Muscle of leg (tissue), 11 donors: ENCODE data around the gene STAT1. TPM values are rescaled to one million over a fixed set of nuclear protein-coding genes. Genes with fewer than 3 reads are reported as not detected.

Experiments
- DNase-seq: peaks from one replicate; pipeline ENCODE4 v3.0.0; 2013
- H3K27ac ChIP-seq: one replicate; pipeline ENCODE4 v1.5.1; 2013; ENCODE audit warnings: mild to moderate bottlenecking, low read length, control low read depth
- H3K27me3 ChIP-seq: one replicate; pipeline ENCODE4 v1.6.1; 2013; ENCODE audit warnings: low read length; ENCODE audit not compliant: control insufficient read depth, insufficient read depth
- H3K36me3 ChIP-seq: one replicate; pipeline ENCODE4 v1.6.1; 2013; ENCODE audit warnings: low read length; ENCODE audit not compliant: control insufficient read depth, insufficient read depth
- H3K4me1 ChIP-seq: one replicate; pipeline ENCODE4 v1.6.1; 2013; ENCODE audit warnings: low read length; ENCODE audit not compliant: control insufficient read depth, insufficient read depth
- H3K4me3 ChIP-seq: one replicate; pipeline ENCODE4 v1.5.1; 2013; ENCODE audit warnings: low read length, control low read depth
- H3K9me3 ChIP-seq: replicated peaks from 2 replicates; pipeline ENCODE4 v1.6.1; 2013; ENCODE audit warnings: low read depth, low read length; ENCODE audit not compliant: control insufficient read depth
- WGBS: methylation state at CpG from one replicate; pipeline ENCODE4 v1.1.5; 2013; ENCODE audit warnings: missing lambda C conversion rate; ENCODE audit not compliant: insufficient coverage; 5-methylcytosine and 5-hydroxymethylcytosine counted together
- polyA plus RNA-seq, 8 donors: library from polyadenylated mRNA; unstranded; fragments of 120-200 nt; gene quantifications; one replicate each; pipeline versions ENCODE4 v1.2.1 to v1.2.3, GENCODE V29; 2013; ENCODE audit warnings: inconsistent platforms in 1 of 8, low replicate concordance in 1 of 8; ENCODE audit not compliant: insufficient read length in 8 of 8, insufficient read depth in 1 of 8
- total RNA-seq: library from RNA; stranded (reverse); fragments of 120-200 nt; gene quantifications from one replicate; pipeline ENCODE4 v1.2.4, GENCODE V29; 2013

Gene STAT1
- total and polyA plus RNA-seq, 9 donors: 23.6 to 36.0 (median 31.1) TPM

DNA sequence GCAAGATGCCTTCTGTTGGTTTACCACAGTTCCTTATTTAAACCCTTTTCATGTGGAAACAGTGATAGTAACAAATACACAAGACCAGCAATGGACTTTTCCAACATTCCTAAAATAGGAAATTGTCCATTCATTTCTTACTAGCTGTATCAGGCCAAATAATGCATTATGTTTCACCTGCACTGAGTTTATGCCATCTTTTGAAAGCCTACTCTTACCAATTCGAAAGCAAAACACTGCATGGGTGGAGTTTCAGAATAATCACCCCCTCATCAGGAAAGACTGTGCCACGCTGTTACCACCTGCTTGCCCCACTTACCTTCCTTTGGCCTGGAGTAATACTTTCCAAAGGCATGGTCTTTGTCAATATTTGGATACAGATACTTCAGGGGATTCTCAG is 37.5 kb downstream of the STAT1 start:
- Histone ChIP-seq H3K27ac (no peak overlapping the region), H3K27me3 (no peaks in the 10 kb centered on the region), H3K4me1 (peaks cover 6% of the 10 kb centered on the region), H3K9me3 (no peaks in the 10 kb centered on the region), H3K4me3 (no peak overlapping the region), H3K36me3 (peaks cover 80% of the 10 kb centered on the region)
- 83% methylated on average over 1 of the region's 2 CpGs for WGBS
- no peak for DNase-seq

DNA sequence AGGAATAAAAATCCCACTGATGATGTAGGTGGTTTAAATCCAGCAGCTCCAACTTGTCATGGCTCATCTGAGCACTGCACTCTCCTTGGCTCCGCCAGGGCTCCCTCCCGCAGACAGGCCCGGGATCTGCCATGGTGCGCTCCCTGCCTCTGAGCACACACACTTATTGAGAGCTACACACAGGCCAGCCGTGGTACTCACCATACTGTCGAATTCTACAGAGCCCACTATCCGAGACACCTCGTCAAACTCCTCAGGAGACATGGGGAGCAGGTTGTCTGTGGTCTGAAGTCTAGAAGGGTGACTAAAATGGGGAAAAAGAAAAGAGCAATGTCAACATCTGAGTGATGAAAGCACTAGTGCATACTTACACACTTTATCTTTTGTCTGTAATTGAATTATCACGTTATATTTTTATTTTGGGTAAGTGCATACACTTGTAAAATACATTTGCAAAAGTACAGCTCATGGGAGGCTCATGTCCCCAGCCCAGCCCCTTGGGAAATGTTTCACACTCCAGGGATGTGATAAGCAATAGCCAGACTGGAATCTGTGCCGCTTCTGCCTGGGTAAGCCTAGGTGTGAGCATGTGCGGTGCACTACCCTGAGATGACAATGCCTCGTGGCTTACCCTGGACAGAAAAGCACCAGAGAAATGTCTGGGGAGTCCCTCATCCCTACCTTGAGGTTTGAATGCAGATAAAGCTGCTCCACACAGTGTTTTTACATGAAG is 39.2 kb downstream of the STAT1 start:
- Histone ChIP-seq H3K27ac (no peak overlapping the region), H3K9me3 (no peaks in the 10 kb centered on the region), H3K4me3 (no peak overlapping the region), H3K27me3 (no peaks in the 10 kb centered on the region), H3K4me1 (no peaks in the 10 kb centered on the region), H3K36me3 (peaks cover 77% of the 10 kb centered on the region)
- no peak for DNase-seq
- WGBS: 89% methylated on average over 7 of the region's 12 CpGs

DNA sequence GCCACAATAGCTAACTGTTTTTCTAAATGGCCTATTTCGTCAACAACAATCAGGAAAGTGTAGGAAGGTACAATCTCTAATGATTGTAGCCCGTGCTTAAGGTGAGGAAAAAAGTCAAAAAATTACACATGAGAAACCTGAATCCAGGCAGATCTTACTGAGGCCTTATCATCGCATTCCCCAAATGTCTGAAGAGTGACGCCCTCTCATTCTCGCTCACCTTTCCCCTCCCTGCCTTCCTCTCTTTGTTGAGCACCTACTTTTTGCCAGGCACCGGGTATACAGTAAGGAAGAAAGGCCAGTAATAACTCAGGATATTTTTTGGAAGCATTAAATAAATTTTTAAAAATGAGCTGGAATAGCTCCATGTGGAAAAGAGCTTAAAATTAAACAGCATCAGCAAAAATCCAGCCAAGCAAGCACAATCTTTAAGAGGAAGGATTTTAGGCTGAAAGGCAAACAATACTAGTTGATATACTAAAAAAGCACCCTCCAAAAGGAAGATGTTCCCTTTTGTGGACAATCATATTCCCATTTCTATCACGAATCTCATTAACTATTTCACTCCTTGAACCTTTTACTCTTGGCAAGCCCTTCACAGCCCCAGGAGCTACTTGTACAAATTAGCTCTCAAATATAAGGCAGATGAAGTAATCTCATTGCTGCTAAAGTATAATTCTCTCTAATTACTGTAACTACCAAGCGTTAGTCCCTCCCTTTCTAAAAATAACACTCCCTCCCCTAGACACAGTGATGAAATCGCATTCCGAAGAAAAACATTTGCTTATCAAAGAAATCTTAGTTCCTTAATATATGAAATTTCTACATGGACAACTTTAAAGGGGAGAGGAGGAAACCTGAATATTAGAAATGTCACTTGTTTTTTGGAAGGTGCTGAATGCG is 40.0 kb downstream of the STAT1 start:
- no peaks in the 10 kb centered on the region for H3K9me3 ChIP-seq
- peaks cover 71% of the 10 kb centered on the region for H3K36me3 ChIP-seq
- DNase-seq: peak; percentile 31
- no peak overlapping the region for H3K27ac ChIP-seq
- no peaks in the 10 kb centered on the region for H3K4me1 ChIP-seq
- WGBS: 100% methylated on average over 1 of the region's 11 CpGs
- no peaks in the 10 kb centered on the region for H3K27me3 ChIP-seq
- no peak overlapping the region for H3K4me3 ChIP-seq

DNA sequence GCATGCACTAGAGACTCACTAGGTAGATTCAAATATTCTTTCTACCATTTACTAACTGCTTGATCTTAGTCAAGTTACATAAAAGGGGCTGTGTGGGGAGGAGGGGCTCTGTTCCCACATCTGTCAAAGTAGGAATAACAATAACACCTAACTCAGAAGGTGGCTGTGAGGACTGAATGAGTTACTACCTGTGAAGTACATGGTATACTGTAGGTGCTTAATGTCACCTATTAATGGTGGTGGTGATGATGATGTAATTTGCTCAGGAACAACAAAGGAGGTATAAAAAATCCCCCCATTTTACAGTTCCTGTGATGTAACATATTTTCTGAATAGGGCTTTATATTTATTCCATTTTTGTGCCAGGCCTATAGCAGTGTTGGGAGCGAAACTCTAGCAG is 40.7 kb downstream of the STAT1 start:
- Histone ChIP-seq H3K27me3 (no peaks in the 10 kb centered on the region), H3K36me3 (peaks cover 65% of the 10 kb centered on the region), H3K27ac (no peak overlapping the region), H3K9me3 (no peaks in the 10 kb centered on the region), H3K4me3 (no peak overlapping the region), H3K4me1 (no peaks in the 10 kb centered on the region)
- DNase-seq: no peak
- no CpG with 5 or more reads among the region's 1 CpG for whole genome bisulfite sequencing

DNA sequence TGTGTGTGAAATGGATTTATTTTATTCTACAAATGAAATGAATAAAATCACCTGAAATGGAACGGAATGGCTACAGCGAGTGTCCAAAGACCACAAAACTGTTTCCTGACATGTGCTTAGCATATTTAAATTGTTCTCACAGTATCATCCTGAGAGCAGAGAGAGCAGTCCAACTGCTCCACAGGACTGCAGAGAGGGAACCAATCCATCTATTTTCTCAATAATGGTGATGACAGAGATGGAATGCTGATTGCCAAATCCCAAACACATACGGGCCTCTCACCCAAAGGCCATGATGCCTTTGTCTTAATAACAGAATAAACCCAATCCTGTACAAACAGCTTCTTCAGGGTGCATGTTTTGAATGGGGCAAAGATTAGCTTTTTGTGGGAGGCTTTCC is 41.1 kb downstream of the STAT1 start:
- Histone ChIP-seq H3K27ac (no peak overlapping the region), H3K27me3 (no peaks in the 10 kb centered on the region), H3K4me1 (no peaks in the 10 kb centered on the region), H3K36me3 (peaks cover 62% of the 10 kb centered on the region), H3K9me3 (no peaks in the 10 kb centered on the region), H3K4me3 (no peak overlapping the region)
- DNase-seq: no peak
- WGBS: no CpG with 5 or more reads among the region's 3 CpGs

DNA sequence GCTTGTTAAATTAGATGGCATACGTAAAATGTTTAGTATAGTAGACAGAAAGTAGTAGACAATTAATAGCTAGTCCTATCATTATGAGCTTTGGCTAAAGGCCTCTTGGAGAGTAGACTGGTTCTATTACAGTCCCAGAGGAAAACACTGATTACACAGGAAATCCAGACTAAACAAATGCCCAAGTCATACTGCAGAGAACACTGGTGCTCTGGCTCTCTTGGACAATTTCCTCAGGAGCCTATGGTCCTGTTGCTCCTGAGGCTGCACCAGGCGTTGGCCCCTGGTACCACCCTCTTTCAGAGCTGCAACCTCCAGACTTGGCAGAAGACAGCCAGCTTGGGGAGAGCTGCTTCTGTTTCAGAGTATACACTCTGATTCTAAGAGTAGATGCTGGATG is 41.8 kb downstream of the STAT1 start:
- Histone ChIP-seq H3K4me3 (no peak overlapping the region), H3K27ac (no peak overlapping the region), H3K4me1 (no peaks in the 10 kb centered on the region), H3K36me3 (peaks cover 58% of the 10 kb centered on the region), H3K27me3 (no peaks in the 10 kb centered on the region), H3K9me3 (no peaks in the 10 kb centered on the region)
- WGBS: no CpG with 5 or more reads among the region's 2 CpGs
- DNase-seq: no peak

DNA sequence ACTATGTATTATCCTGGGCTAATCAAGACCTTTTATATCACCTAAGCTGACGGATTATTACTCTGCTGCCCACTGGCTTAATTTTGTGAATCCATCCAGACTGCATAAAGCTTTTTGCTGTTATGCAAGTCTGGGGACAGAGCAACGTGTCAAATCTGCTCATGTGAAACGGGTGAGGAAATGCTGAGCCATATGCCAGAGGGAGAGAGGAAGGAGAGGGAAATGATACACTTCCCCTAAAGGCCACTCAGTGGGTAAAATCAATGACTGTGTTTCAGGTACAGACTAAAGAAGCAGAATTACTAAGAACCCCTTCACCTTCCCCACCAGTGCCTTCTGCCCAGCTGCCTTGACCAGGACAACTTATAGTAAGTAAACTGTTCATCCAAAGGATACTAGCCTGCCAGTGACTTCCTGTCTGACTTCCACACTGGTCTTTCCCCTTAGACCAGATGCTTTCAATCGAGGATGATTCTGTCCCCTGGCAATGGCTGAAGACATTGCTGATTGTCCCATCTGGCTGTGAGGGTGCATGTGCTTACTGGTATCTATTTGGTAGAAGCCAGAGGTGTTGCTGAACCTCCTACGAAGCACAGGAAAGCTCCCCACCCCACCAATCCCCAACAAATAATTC is 43.0 kb downstream of the STAT1 start:
- Histone ChIP-seq H3K9me3 (no peaks in the 10 kb centered on the region), H3K27ac (no peak overlapping the region), H3K36me3 (peaks cover 56% of the 10 kb centered on the region), H3K4me1 (no peaks in the 10 kb centered on the region), H3K4me3 (no peak overlapping the region), H3K27me3 (no peaks in the 10 kb centered on the region)
- DNase-seq: peak; percentile 41
- 84% methylated on average over 2 of the region's 5 CpGs for WGBS

DNA sequence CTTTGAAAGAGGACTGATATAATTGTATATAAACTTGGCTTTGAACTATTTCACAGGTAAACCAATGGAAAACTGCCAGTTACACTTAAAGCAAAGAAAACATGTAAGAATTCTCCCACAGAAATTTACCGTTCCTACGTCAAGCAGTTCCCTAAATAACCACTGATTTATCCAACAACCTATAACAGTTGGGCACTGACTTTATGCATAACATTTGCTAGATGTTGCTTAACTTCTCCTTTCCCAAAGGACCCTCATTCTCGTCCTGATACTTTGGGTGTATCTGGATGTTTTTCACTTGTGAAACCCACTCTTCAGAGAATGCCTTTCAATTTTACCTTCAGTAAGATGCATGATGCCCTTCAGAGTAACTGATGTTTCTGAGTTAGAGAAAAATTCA is 43.8 kb downstream of the STAT1 start:
- Histone ChIP-seq H3K4me3 (no peak overlapping the region), H3K4me1 (no peaks in the 10 kb centered on the region), H3K27me3 (no peaks in the 10 kb centered on the region), H3K36me3 (peaks cover 58% of the 10 kb centered on the region), H3K9me3 (no peaks in the 10 kb centered on the region), H3K27ac (no peak overlapping the region)
- no peak for DNase-seq
- no CpG with 5 or more reads among the region's 3 CpGs for WGBS

DNA sequence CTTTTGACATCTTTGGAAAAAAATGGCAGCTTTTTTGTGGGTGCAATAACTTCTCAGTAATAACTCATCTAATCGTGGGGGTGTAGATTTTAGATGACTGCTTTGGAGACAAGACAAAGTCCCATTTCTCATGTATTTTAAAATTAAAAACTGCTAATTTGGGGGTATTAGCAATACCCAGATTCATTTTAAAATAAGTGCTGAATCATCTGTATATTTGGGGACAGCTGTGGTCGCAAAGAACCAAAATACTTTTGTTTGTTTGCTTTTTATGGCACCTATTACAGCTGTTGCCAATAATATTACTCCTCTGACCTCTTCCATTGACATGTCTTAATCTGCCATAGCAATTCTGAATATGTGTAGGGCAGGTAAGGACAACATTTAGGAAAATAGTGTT is 45.4 kb downstream of the STAT1 start:
- Histone ChIP-seq H3K4me1 (no peaks in the 10 kb centered on the region), H3K9me3 (no peaks in the 10 kb centered on the region), H3K4me3 (no peak overlapping the region), H3K27ac (no peak overlapping the region), H3K27me3 (no peaks in the 10 kb centered on the region), H3K36me3 (peaks cover 65% of the 10 kb centered on the region)
- WGBS: no CpG with 5 or more reads among the region's 2 CpGs
- DNase-seq: no peak

DNA sequence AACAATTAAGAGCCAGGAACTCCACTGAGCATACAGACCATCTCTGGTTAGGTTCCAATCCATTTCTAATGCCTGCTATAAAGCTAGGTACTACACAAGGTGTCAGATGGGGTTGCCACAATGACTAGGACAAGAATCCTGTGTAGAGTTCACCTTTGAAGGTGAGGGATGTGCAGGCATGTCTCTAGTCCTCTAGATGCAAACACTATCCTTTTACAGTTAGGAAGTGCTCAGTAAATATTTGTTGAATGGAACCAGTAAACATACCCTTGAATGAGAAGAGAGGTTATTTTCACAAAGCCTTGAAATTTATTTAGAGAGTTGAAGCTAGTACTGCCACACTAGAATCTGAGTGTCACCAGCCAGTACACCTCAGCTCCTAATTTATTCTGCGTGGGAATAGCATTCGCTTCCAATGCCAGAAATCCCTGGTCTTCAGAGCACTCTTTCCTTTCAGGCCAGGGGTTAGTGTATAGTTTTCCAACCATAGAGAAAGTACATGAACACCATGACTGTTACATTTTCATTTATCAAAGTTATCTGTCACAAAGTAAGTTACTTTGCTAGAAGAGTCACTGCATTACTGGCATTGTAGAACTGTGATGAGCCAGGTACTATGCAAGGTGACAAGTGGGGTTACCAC is 48.3 kb downstream of the STAT1 start:
- Histone ChIP-seq H3K27ac (no peak overlapping the region), H3K27me3 (no peaks in the 10 kb centered on the region), H3K4me1 (no peaks in the 10 kb centered on the region), H3K36me3 (peaks cover 46% of the 10 kb centered on the region), H3K9me3 (no peaks in the 10 kb centered on the region), H3K4me3 (no peak overlapping the region)
- DNase-seq: no peak
- WGBS: no CpG with 5 or more reads among the region's 2 CpGs
